ENCODE data around the gene GHRHR.

GHRHR gene

DNA sequence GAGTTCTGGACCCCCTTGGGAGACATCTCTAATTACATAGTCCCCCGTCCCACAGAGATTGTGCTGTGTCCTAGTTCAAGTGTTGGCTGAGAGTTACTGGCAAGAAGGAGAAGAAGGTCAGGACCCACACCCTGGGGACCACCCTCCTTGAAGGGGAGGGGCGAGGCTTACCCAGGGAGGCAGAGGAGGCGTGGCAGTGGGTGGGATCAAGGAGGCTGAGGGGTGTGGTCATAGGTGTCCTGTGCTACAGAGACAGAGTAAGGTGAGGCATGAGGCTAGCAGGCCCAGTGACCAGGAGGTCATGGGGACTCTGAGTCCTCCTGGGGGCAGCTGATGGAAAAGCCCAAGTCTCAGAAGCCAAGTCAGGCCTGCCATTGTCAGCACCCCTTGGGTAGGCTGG, 59.0 kb downstream of the GHRHR start:
- H3K9me2 ChIP-seq (replicated peaks; ENCODE audit: control insufficient read depth, low read length), result no peaks in the 10 kb centered on the region
- no peak overlapping the region for H3K4me2 ChIP-seq (ENCODE audit: low read length)
- H3K4me1 ChIP-seq (ENCODE audit: control insufficient read depth, low read length), result 0 out of 2 replicates have a peak, but pooled peaks cover 3% of the 10 kb centered on the region
- no peak for TF ChIP-seq EZH2phosphoT487 (IDR thresholded peaks at IDR 0.05; ENCODE audit: borderline replicate concordance, low read length)
- TF ChIP-seq, protein P1, sequence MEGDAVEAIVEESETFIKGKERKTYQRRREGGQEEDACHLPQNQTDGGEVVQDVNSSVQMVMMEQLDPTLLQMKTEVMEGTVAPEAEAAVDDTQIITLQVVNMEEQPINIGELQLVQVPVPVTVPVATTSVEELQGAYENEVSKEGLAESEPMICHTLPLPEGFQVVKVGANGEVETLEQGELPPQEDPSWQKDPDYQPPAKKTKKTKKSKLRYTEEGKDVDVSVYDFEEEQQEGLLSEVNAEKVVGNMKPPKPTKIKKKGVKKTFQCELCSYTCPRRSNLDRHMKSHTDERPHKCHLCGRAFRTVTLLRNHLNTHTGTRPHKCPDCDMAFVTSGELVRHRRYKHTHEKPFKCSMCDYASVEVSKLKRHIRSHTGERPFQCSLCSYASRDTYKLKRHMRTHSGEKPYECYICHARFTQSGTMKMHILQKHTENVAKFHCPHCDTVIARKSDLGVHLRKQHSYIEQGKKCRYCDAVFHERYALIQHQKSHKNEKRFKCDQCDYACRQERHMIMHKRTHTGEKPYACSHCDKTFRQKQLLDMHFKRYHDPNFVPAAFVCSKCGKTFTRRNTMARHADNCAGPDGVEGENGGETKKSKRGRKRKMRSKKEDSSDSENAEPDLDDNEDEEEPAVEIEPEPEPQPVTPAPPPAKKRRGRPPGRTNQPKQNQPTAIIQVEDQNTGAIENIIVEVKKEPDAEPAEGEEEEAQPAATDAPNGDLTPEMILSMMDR (IDR thresholded peaks at IDR 0.05; ENCODE audit: low read depth, low read length, poor library complexity, severe bottlenecking), result no peak
- H4K20me1 ChIP-seq (ENCODE audit: control insufficient read depth, insufficient read depth, low read depth, low read length), result no peaks in the 10 kb centered on the region
- no peaks in the 10 kb centered on the region for H3K79me2 ChIP-seq (ENCODE audit: control insufficient read depth, low read length)
- no peaks in the 10 kb centered on the region for H3F3A ChIP-seq (ENCODE audit: control insufficient read depth, insufficient read depth)
- no peaks in the 10 kb centered on the region for H3K9me3 ChIP-seq (ENCODE audit: control insufficient read depth, insufficient read depth, low read length)
- H3K4me3 ChIP-seq (ENCODE audit: low read length), result no peak overlapping the region
- no peak overlapping the region for H3K27ac ChIP-seq (ENCODE audit: low read depth, low read length)
- no peaks in the 10 kb centered on the region for H3K27me3 ChIP-seq (ENCODE audit: control insufficient read depth, low read length)
- no peaks in the 10 kb centered on the region for H3K36me3 ChIP-seq (ENCODE audit: control insufficient read depth, low read length)

DNA sequence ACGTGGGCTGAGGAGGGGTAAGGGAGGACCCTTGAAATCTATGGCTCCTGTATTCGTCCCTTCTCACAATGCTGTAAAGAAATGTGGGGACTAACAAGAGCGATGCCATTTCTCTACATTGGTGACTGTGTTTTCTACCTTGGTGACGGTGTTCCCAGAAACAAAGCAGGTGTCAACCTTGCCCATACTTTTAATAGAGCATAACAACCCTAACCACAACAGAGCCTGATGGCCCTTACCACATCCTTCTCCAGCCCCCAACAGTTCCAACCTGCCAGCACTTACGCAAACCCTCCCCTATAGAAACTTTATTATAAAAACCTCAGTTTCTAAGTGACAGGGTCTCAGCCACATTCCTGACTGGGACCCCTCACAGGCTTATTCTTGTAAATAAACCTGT, 60.1 kb downstream of the GHRHR start:
- no peaks in the 10 kb centered on the region for H3K9me3 ChIP-seq (ENCODE audit: control insufficient read depth, insufficient read depth, low read length)
- H3K9me2 ChIP-seq (replicated peaks; ENCODE audit: control insufficient read depth, low read length), result no peaks in the 10 kb centered on the region
- 0 out of 2 replicates have a peak, but pooled peaks cover 3% of the 10 kb centered on the region for H3K4me1 ChIP-seq (ENCODE audit: control insufficient read depth, low read length)
- no peaks in the 10 kb centered on the region for H3K36me3 ChIP-seq (ENCODE audit: control insufficient read depth, low read length)
- TF ChIP-seq, protein P1 (IDR thresholded peaks at IDR 0.05; ENCODE audit: low read depth, low read length, poor library complexity, severe bottlenecking), result no peak
- no peak for TF ChIP-seq EZH2phosphoT487 (IDR thresholded peaks at IDR 0.05; ENCODE audit: borderline replicate concordance, low read length)
- H3K4me2 ChIP-seq (ENCODE audit: low read length), result no peak overlapping the region
- no peaks in the 10 kb centered on the region for H3F3A ChIP-seq (ENCODE audit: control insufficient read depth, insufficient read depth)
- H3K27me3 ChIP-seq (ENCODE audit: control insufficient read depth, low read length), result no peaks in the 10 kb centered on the region
- H4K20me1 ChIP-seq (ENCODE audit: control insufficient read depth, insufficient read depth, low read depth, low read length), result no peaks in the 10 kb centered on the region
- no peak overlapping the region for H3K27ac ChIP-seq (ENCODE audit: low read depth, low read length)
- H3K4me3 ChIP-seq (ENCODE audit: low read length), result no peak overlapping the region
- H3K79me2 ChIP-seq (ENCODE audit: control insufficient read depth, low read length), result no peaks in the 10 kb centered on the region

DNA sequence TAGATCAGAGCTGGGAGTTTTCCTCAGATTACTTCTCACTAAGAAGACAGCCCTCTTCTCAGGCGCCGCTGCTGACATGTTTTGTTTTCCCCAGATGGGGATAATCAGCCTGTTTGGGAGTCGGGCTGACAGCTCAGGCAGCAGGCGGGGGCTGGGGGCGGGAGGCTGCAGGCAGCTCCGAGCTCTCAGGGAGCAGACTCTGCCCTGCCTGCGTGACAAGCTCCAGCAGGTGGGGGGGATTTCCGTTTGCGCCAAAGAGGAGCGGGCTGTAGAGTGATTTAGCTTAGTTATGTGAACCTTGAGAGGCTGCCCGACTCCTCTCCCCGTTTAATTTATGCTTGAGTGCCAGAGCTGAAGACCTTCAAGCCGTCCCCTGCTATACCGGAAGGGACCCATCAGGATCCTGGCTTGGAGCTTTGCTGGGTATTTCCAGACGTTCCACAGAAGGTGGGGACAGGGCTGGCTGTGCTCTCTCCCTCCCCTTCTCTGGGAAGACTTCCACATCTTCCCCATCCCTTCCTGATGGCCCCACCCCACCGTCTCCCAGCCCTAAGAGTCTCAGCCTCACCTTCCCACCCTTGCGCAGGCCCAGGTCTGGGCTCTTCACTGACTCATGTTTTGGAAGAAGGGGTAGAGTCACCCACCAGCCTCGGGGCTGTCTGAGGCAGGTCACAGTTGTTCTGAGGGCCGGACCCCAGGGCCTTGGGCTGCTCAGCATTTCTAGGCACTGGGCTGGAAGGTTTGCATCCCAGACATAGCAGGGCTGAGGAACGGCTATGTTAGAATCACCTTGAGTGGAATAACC, 63.6 kb downstream of the GHRHR start:
- no peaks in the 10 kb centered on the region for H3K79me2 ChIP-seq (ENCODE audit: control insufficient read depth, low read length)
- H3K4me2 ChIP-seq (ENCODE audit: low read length), result no peak overlapping the region
- no peaks in the 10 kb centered on the region for H3K27me3 ChIP-seq (ENCODE audit: control insufficient read depth, low read length)
- no peaks in the 10 kb centered on the region for H3K9me2 ChIP-seq (replicated peaks; ENCODE audit: control insufficient read depth, low read length)
- TF ChIP-seq, protein P1 (IDR thresholded peaks at IDR 0.05; ENCODE audit: low read depth, low read length, poor library complexity, severe bottlenecking), result no peak
- no peak for TF ChIP-seq EZH2phosphoT487 (IDR thresholded peaks at IDR 0.05; ENCODE audit: borderline replicate concordance, low read length)
- H3K9me3 ChIP-seq (ENCODE audit: control insufficient read depth, insufficient read depth, low read length), result no peaks in the 10 kb centered on the region
- no peaks in the 10 kb centered on the region for H4K20me1 ChIP-seq (ENCODE audit: control insufficient read depth, insufficient read depth, low read depth, low read length)
- H3K27ac ChIP-seq (ENCODE audit: low read depth, low read length), result no peak overlapping the region
- H3K4me1 ChIP-seq (ENCODE audit: control insufficient read depth, low read length), result 0 out of 2 replicates have a peak, but pooled peaks cover 3% of the 10 kb centered on the region
- no peak overlapping the region for H3K4me3 ChIP-seq (ENCODE audit: low read length)
- H3K36me3 ChIP-seq (ENCODE audit: control insufficient read depth, low read length), result no peaks in the 10 kb centered on the region
- no peaks in the 10 kb centered on the region for H3F3A ChIP-seq (ENCODE audit: control insufficient read depth, insufficient read depth)
